T-cell (primary cell): ENCODE data around the gene EEF1B2. TPM values are rescaled to one million over a fixed set of nuclear protein-coding genes. Genes with fewer than 3 reads are reported as not detected.
A peak's percentile ranks its signal among the peaks of the same experiment; 100 is the strongest.
"Not testable (repeated sequence)": the region's sequence is repeated elsewhere in the genome, so short reads cannot be mapped to it uniquely, and the experiment has no call there.

ENCODE experiments used
- ATAC-seq, 4 experiments: fragments of 200-7000 bp in 3 of 4; fragments of 150-1000 bp in 1 of 4; cut with Tn5 transposase; replicated peaks in 1 of 4; 1 replicate in 3 of 4; 2 replicates in 1 of 4; pipeline ENCODE4 v1.10.0; 2021; ENCODE audit warnings: moderate library complexity in 3 of 4, mild to moderate bottlenecking in 2 of 4, moderate number of reproducible peaks in 1 of 4
- CTCF ChIA-PET, 2 donors: fragments of 300-600 bp; sonication (Branson Sonifier 250); formaldehyde crosslinking; loops; one replicate each; lab custom pipeline; 2022; ENCODE audit warnings: antibody characterized with exemption in 2 of 2; lab: Charles Lee
- POLR2A ChIA-PET, 2 donors: fragments of 300-600 bp; sonication (Branson Sonifier 250); formaldehyde crosslinking; loops; one replicate each; lab custom pipeline; 2022; ENCODE audit warnings: antibody characterized with exemption in 2 of 2; lab: Charles Lee
- DNase-seq, 35 experiments: peaks; one replicate each; pipeline versions ENCODE4 v3.0.0 to v3.0.0-alpha.2; 2013 to 2023
- H3K27ac ChIP-seq: one replicate; pipeline ENCODE4 v1.5.1; 2013; ENCODE audit warnings: low read length
- H3K27me3 ChIP-seq, 2 experiments: replicated peaks in 1 of 2; 1 replicate in 1 of 2; 2 replicates in 1 of 2; pipeline versions ENCODE4 v1.6.1 to v1.7.0; 2013; ENCODE audit warnings: low read length in 1 of 2, mixed read lengths in 1 of 2; ENCODE audit not compliant: control insufficient read depth in 2 of 2, insufficient read depth in 2 of 2; ENCODE audit errors: extremely low read depth in 1 of 2
- H3K36me3 ChIP-seq, 2 donors: 1 replicate in 1 of 2; 2 replicates in 1 of 2; pipeline versions ENCODE4 v1.6.1 to v1.7.0; 2013; ENCODE audit warnings: low read length in 1 of 2; ENCODE audit not compliant: control insufficient read depth in 2 of 2, insufficient read depth in 1 of 2; ENCODE audit errors: extremely low read depth in 1 of 2
- H3K4me1 ChIP-seq, 2 experiments: 1 replicate in 1 of 2; 2 replicates in 1 of 2; pipeline versions ENCODE4 v1.6.1 to v1.7.0; 2013; ENCODE audit warnings: low read length in 2 of 2, mixed read lengths in 1 of 2; ENCODE audit not compliant: insufficient read depth in 2 of 2, control insufficient read depth in 1 of 2; ENCODE audit errors: extremely low read depth in 1 of 2
- H3K4me3 ChIP-seq, 2 donors: 1 replicate in 1 of 2; 2 replicates in 1 of 2; pipeline versions ENCODE4 v1.5.1 to v1.7.0; 2013; ENCODE audit warnings: mild to moderate bottlenecking in 2 of 2, low read length in 1 of 2, moderate library complexity in 1 of 2; ENCODE audit not compliant: control insufficient read depth in 1 of 2; ENCODE audit errors: extremely low read depth in 1 of 2
- H3K9me3 ChIP-seq: 2 replicates; pipeline ENCODE4 v1.7.0; 2013
- H3K27ac Mint-ChIP-seq, 2 donors: one replicate each; pipeline ENCODE4 v1.8.0; 2020 to 2021; ENCODE audit warnings: mild to moderate bottlenecking in 2 of 2, mixed read lengths in 2 of 2
- H3K27me3 Mint-ChIP-seq, 2 donors: one replicate each; pipeline ENCODE4 v1.8.0; 2021 to 2022; ENCODE audit warnings: mixed read lengths in 2 of 2
- H3K36me3 Mint-ChIP-seq: one replicate; pipeline ENCODE4 v1.8.0; 2021; ENCODE audit warnings: mixed read lengths
- H3K4me1 Mint-ChIP-seq, 3 donors: one replicate each; pipeline ENCODE4 v1.8.0; 2020 to 2022; ENCODE audit warnings: mixed read lengths in 3 of 3, mild to moderate bottlenecking in 1 of 3
- H3K4me3 Mint-ChIP-seq, 3 donors: one replicate each; pipeline ENCODE4 v1.8.0; 2020 to 2022; ENCODE audit warnings: mild to moderate bottlenecking in 3 of 3, mixed read lengths in 3 of 3, moderate library complexity in 3 of 3
- H3K9me3 Mint-ChIP-seq, 3 donors: one replicate each; pipeline ENCODE4 v1.8.0; 2020 to 2022; ENCODE audit warnings: mixed read lengths in 3 of 3
- WGBS: methylation state at CpG from one replicate; pipeline ENCODE4 v1.1.5; 2013; ENCODE audit warnings: missing lambda C conversion rate; ENCODE audit not compliant: insufficient coverage; 5-methylcytosine and 5-hydroxymethylcytosine counted together
- total RNA-seq, 35 experiments: library from RNA in 6 of 35; stranded (reverse) in 6 of 35; fragments of 120-200 nt in 1 of 35; gene quantifications; one replicate each; pipeline versions ENCODE4 v1.2.1 to v1.2.4 and lab custom pipeline; 2013 to 2026

Gene EEF1B2
- total RNA-seq, 5 donors from 2014 or later (not counting 1 experiment from before 2014, with no cell fraction given), result 803 to 1,031 (median 879) TPM

DNA sequence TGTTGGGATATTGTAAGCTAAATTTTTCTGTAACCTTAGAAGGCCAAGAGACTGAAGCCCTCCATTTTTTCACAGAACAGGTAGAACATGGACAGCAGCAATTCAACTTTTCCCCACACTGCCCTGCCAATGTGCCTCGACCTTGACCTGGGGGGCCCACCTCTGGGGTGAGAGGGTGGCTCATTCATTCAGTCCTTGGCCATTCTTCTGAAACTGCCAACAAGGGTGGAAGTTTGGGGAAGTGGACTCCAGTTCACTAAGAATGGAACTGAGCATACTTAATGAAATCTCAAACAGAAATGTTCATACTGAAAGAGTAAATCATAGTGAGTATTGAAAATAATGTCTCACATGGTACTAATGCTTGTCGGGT, 1.1 kb downstream of the EEF1B2 start:
- H3K36me3 Mint-ChIP-seq, result peaks cover 26% of the 10 kb centered on the region
- POLR2A ChIA-PET, result interaction anchor here in 1 of 2 donors (0.5 to 0.9 kb wide), 2 partner anchors 9 to 93 kb away, joined by 4 read pairs; no protein-coding TSS in a partner anchor

GRCh38 chr2:206162401-206162800, 2.7 kb downstream of the EEF1B2 start:
- H3K4me1 Mint-ChIP-seq, result peaks cover 52 to 55% (median 54%) of the 10 kb centered on the region in 3 donors
- H3K4me3 ChIP-seq, H3K4me3 Mint-ChIP-seq, H3K27ac ChIP-seq, H3K27me3 Mint-ChIP-seq, CTCF ChIA-PET, H3K9me3 Mint-ChIP-seq, H3K27me3 ChIP-seq, DNase-seq, H3K9me3 ChIP-seq, ATAC-seq: not testable (repeated sequence)
- WGBS, result no CpG with 5 or more reads among the region's 4 CpGs
- peaks cover 13 to 21% of the 10 kb centered on the region in 2 experiments for H3K4me1 ChIP-seq
- H3K27ac Mint-ChIP-seq, result peak overlapping the region in 1 of 2 donors; percentile 44
- peaks cover 0 to 26% of the 10 kb centered on the region in 2 donors for H3K36me3 ChIP-seq
- H3K36me3 Mint-ChIP-seq, result peaks cover 26% of the 10 kb centered on the region
- POLR2A ChIA-PET, result interaction anchor here in 1 of 2 donors (0.5 kb wide), 1 partner anchor 985 kb away, joined by 3 read pairs; no protein-coding TSS in a partner anchor

More for the DNA sequence above, 1.1 kb downstream of the EEF1B2 start:
- H3K9me3 ChIP-seq, result no peaks in the 10 kb centered on the region
- peaks cover 13 to 25% of the 10 kb centered on the region in 2 experiments for H3K4me1 ChIP-seq
- H3K36me3 ChIP-seq, result peaks cover 0 to 26% of the 10 kb centered on the region in 2 donors
- Mint-ChIP-seq H3K27ac (peak overlapping the region; percentile 96 to 98), H3K27me3 (no peaks in the 10 kb centered on the region), H3K4me1 (peaks cover 57 to 63% (median 62%) of the 10 kb centered on the region in 3 donors), H3K9me3 (no peaks in the 10 kb centered on the region), H3K4me3 (peak overlapping the region; percentile 95 to 99 (median 99))
- ATAC-seq (no peak), DNase-seq (no peak)
- peak overlapping the region; percentile 73 for H3K27ac ChIP-seq
- WGBS, result 38% methylated on average over 1 of the region's 2 CpGs
- no peaks in the 10 kb centered on the region for H3K27me3 ChIP-seq
- CTCF ChIA-PET, result interaction anchor here in 1 of 2 donors (0.5 to 0.6 kb wide), 2 partner anchors 77 to 355 kb away, joined by 3 read pairs; no protein-coding TSS in a partner anchor
- H3K4me3 ChIP-seq, result peak overlapping the region; percentile 78 to 96

DNA sequence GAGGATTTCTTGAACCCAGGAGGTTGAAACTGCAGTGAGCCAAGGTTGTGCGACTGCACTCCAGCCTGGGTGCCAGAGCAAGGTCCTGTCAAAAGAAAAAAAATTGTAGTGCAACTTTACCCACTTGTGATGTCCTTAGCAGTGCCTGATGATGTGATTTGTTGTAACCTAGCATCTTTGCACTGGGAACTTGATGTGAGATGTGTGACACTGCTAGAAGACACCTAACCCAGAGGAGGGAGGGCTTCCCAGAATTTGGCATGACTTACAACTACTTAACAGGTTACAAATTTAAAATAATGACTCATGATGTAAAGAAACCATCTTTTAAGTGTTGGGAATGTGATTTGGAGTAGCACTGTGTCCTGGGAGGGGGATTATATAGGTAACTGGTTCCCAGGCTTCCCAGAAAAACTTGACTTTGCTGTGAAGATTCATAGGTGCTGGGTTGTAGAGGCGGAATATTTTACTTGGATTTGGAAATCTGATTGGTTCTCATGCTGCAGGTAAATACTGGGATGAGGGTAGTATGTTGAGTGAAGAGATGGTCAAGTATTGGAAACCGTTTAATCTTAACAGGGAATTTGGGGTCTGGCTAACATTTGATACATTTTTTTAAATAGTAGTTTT, 3.7 kb downstream of the EEF1B2 start:
- ATAC-seq, result no peak
- no peak overlapping the region for H3K4me3 ChIP-seq
- Mint-ChIP-seq H3K9me3 (no peaks in the 10 kb centered on the region), H3K4me1 (peaks cover 42 to 46% (median 46%) of the 10 kb centered on the region in 3 donors), H3K4me3 (peak overlapping the region in 1 of 3 donors; percentile 24), H3K27me3 (no peaks in the 10 kb centered on the region), H3K36me3 (peaks cover 32% of the 10 kb centered on the region), H3K27ac (peak overlapping the region in 1 of 2 donors; percentile 48)
- ChIA-PET POLR2A (no interaction called here), CTCF (interaction anchor here in 1 of 2 donors (0.7 kb wide), 1 partner anchor 1320 kb away, joined by 5 read pairs; no protein-coding TSS in a partner anchor)
- WGBS, result 76% methylated on average over 3 of the region's 3 CpGs
- H3K4me1 ChIP-seq, result peaks cover 8 to 14% of the 10 kb centered on the region in 2 experiments
- H3K36me3 ChIP-seq, result peaks cover 0 to 26% of the 10 kb centered on the region in 2 donors
- H3K9me3 ChIP-seq, result no peaks in the 10 kb centered on the region
- DNase-seq, result no peak
- no peaks in the 10 kb centered on the region for H3K27me3 ChIP-seq
- H3K27ac ChIP-seq, result no peak overlapping the region

DNA sequence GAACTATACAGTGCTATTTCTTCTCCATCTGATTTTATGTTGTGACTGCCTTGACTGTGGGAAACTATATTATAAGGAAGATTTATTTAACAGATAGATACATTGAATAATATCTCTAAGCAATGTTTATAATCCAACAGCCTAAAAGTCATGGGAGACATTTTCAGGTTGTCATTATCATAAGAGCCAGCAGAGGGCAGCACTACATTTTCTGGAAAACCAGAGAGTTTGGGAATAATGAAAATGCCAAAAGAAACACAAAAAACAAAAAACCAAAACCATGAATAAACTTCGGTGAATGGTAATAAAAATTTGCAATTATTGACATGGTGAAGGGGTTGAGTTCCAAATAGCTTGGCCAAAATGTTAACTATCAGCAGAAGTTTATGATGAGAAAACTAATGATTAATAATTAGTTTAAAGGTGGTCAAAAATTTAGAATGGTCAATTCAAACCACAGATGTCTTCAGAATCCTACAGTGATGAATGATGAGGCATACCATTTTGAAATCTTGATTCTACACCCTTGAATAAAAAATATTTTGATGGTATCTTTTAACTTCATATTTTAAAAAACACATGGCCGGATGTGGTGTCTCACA, 4.7 kb downstream of the EEF1B2 start:
- Histone ChIP-seq H3K4me1 (peaks cover 8 to 13% of the 10 kb centered on the region in 2 experiments), H3K36me3 (peaks cover 0 to 26% of the 10 kb centered on the region in 2 donors), H3K9me3 (no peaks in the 10 kb centered on the region), H3K4me3 (no peak overlapping the region), H3K27ac (no peak overlapping the region), H3K27me3 (no peaks in the 10 kb centered on the region)
- CTCF ChIA-PET, result interaction anchor here (0.6 to 0.7 kb wide), 2 partner anchors 38 to 1321 kb away, joined by 4 to 5 read pairs; no protein-coding TSS in a partner anchor
- no peaks in the 10 kb centered on the region for H3K9me3 Mint-ChIP-seq
- H3K27me3 Mint-ChIP-seq, result no peaks in the 10 kb centered on the region
- no peak for ATAC-seq
- H3K27ac Mint-ChIP-seq, result no peak overlapping the region
- WGBS, result no CpG with 5 or more reads among the region's 2 CpGs
- POLR2A ChIA-PET, result interaction anchor here (0.6 kb wide), 2 partner anchors 16 to 110 kb away, joined by 4 read pairs; partner anchors contain the start of gene ZDBF2 (in 1 of the 2)
- peaks cover 34 to 40% (median 38%) of the 10 kb centered on the region in 3 donors for H3K4me1 Mint-ChIP-seq
- DNase-seq, result peak in 12 of 35 experiments; percentile 5 to 65 (median 12)
- H3K36me3 Mint-ChIP-seq, result peaks cover 32% of the 10 kb centered on the region
- no peak overlapping the region for H3K4me3 Mint-ChIP-seq

GRCh38 chr2:206168230-206168629, 8.5 kb downstream of the EEF1B2 start:
- POLR2A ChIA-PET, H3K4me3 ChIP-seq, H3K36me3 ChIP-seq, H3K27me3 Mint-ChIP-seq, DNase-seq, CTCF ChIA-PET, H3K9me3 Mint-ChIP-seq, H3K27ac Mint-ChIP-seq, H3K4me1 Mint-ChIP-seq, ATAC-seq, H3K9me3 ChIP-seq, H3K27ac ChIP-seq, H3K27me3 ChIP-seq, H3K4me3 Mint-ChIP-seq, H3K4me1 ChIP-seq: not testable (repeated sequence)
- WGBS, result 76% methylated on average over 2 of the region's 4 CpGs
- peaks cover 18% of the 10 kb centered on the region for H3K36me3 Mint-ChIP-seq

- ATAC-seq, H3K4me3 Mint-ChIP-seq, DNase-seq, H3K9me3 ChIP-seq, H3K27ac Mint-ChIP-seq, H3K36me3 ChIP-seq, H3K27me3 ChIP-seq, CTCF ChIA-PET, POLR2A ChIA-PET, H3K9me3 Mint-ChIP-seq, H3K4me1 Mint-ChIP-seq, H3K4me3 ChIP-seq, H3K27me3 Mint-ChIP-seq, H3K4me1 ChIP-seq, H3K27ac ChIP-seq: not testable (repeated sequence)
- H3K36me3 Mint-ChIP-seq, result peaks cover 10% of the 10 kb centered on the region
- 100% methylated on average over 3 of the region's 52 CpGs for WGBS
Observed at GRCh38 chr2:206171624-206172397, 12.1 kb downstream of the EEF1B2 start.
